K562 (cell line): ENCODE results near the gene NAPB. TPM values are rescaled to one million over a fixed set of nuclear protein-coding genes. Genes with fewer than 3 reads are reported as not detected.

Experiments used
- ATAC-seq: fragments of 200-7000 bp; cut with Tn5 transposase; 3 replicates; pipeline ENCODE4 v1.9.1; 2020; ENCODE audit warnings: moderate library complexity
- BruUV-seq: library from RNA; stranded (reverse); fragments of 400-500 nt; replicated peaks from 2 replicates; lab custom pipeline; 2021; lab: Mats Ljungman, UMichigan
- CTCF ChIA-PET: fragments of 300-600 bp; formaldehyde crosslinking; extraction: SDS; loops from one replicate; lab custom pipeline; 2021; ENCODE audit warnings: low intra/inter-chr PET ratio; lab: Yijun Ruan, JAX
- POLR2A ChIA-PET: fragments of 300-600, 350-650 bp; sonication (Branson Sonifier 250); formaldehyde crosslinking; extraction: SDS; loops from one replicate; lab custom pipeline; 2021; ENCODE audit warnings: antibody characterized with exemption, inconsistent platforms; lab: Yijun Ruan, JAX
- DNase-seq, 4 experiments: peaks; one replicate each; pipeline versions ENCODE4 v3.0.0 to v3.0.0-alpha.2; 2011 to 2018; ENCODE audit warnings: low spot score in 3 of 4, mixed read lengths in 3 of 4; ENCODE audit errors: extremely low read depth in 1 of 4
- FAIRE-seq: peaks from 2 replicates; lab custom pipeline; 2011; peaks lifted over from hg19 to GRCh38; lab: Jason Lieb, UNC
- H2AFZ ChIP-seq: 2 replicates; pipeline ENCODE4 v1.6.0; 2011; ENCODE audit warnings: low read depth, low read length, control low read depth, inconsistent platforms
- H3K27ac ChIP-seq: fragments of 200-600 bp; 3 replicates; pipeline ENCODE4 v1.8.0; 2011; ENCODE audit warnings: low read depth, mild to moderate bottlenecking, control low read depth, inconsistent platforms, low read length, moderate library complexity, mixed read lengths; ENCODE audit errors: extremely low read depth
- H3K27me3 ChIP-seq, 2 experiments: fragments of 300-600 bp in 1 of 2; 2 replicates in 1 of 2; 3 replicates in 1 of 2; pipeline versions ENCODE4 v1.6.0 to v1.8.0; 2011; ENCODE audit warnings: inconsistent platforms in 2 of 2, low read length in 2 of 2, mild to moderate bottlenecking in 1 of 2, mixed read lengths in 1 of 2, moderate library complexity in 1 of 2; ENCODE audit not compliant: control insufficient read depth in 2 of 2, insufficient read depth in 2 of 2
- H3K36me3 ChIP-seq: fragments of 300-600 bp; 3 replicates; pipeline ENCODE4 v1.8.0; 2011; ENCODE audit warnings: mild to moderate bottlenecking, low read length, inconsistent platforms; ENCODE audit not compliant: control insufficient read depth, insufficient read depth
- H3K4me1 ChIP-seq, 2 experiments: fragments of 200-600 bp in 1 of 2; replicated peaks in 1 of 2; 2 replicates in 1 of 2; 3 replicates in 1 of 2; pipeline versions ENCODE4 v1.5.1 to v1.8.0; 2011; ENCODE audit warnings: inconsistent platforms in 2 of 2, low read length in 2 of 2, mild to moderate bottlenecking in 1 of 2, mixed read lengths in 1 of 2, moderate library complexity in 1 of 2; ENCODE audit not compliant: control insufficient read depth in 2 of 2, insufficient read depth in 2 of 2
- H3K4me2 ChIP-seq: 2 replicates; pipeline ENCODE4 v1.6.1; 2011; ENCODE audit warnings: low read length, control low read depth, inconsistent platforms, mixed read lengths; ENCODE audit not compliant: insufficient read depth
- H3K4me3 ChIP-seq: fragments of 200-600 bp; sonication (generic), shearing (Covaris generic); 2 replicates; pipeline ENCODE4 v1.5.1; 2016; ENCODE audit warnings: control low read depth, inconsistent platforms
- H3K79me2 ChIP-seq: fragments of 200-600 bp; 3 replicates; pipeline ENCODE4 v1.8.0; 2011; ENCODE audit warnings: low read length, inconsistent platforms; ENCODE audit not compliant: control insufficient read depth, insufficient read depth
- H3K9ac ChIP-seq, 2 experiments: 2 replicates each; pipeline versions ENCODE4 v1.6.0 to v1.6.1; 2011; ENCODE audit warnings: low read depth in 2 of 2, low read length in 2 of 2, control low read depth in 1 of 2, inconsistent platforms in 1 of 2, mild to moderate bottlenecking in 1 of 2, mixed read lengths in 1 of 2; ENCODE audit not compliant: insufficient read depth in 1 of 2
- H3K9me1 ChIP-seq: one replicate; pipeline ENCODE4 v1.6.0; 2011; ENCODE audit warnings: inconsistent platforms, mild to moderate bottlenecking, low read length, moderate library complexity; ENCODE audit not compliant: control insufficient read depth, insufficient read depth
- H3K9me3 ChIP-seq: replicated peaks from 2 replicates; pipeline ENCODE4 v1.5.1; 2011; ENCODE audit warnings: low read depth, low read length, inconsistent platforms; ENCODE audit not compliant: control insufficient read depth, insufficient read depth
- H4K20me1 ChIP-seq: replicated peaks from 2 replicates; pipeline ENCODE4 v1.6.1; 2011; ENCODE audit warnings: low read length, inconsistent platforms, mixed read lengths; ENCODE audit not compliant: control insufficient read depth, insufficient read depth
- CTBP1 ChIP-seq: fragments of 450-650 bp; IDR thresholded peaks from 2 replicates; pipeline ENCODE4 v1.6.1; 2016; ENCODE audit warnings: borderline replicate concordance
- NFYB ChIP-seq: IDR thresholded peaks from 2 replicates; pipeline ENCODE4 v1.6.1; 2011; ENCODE audit warnings: mild to moderate bottlenecking, moderate library complexity; ENCODE audit not compliant: insufficient read length; ENCODE audit errors: extremely low read depth
- POLR3G ChIP-seq: IDR thresholded peaks from 2 replicates; pipeline ENCODE4 v1.6.1; 2011; ENCODE audit not compliant: insufficient read length, insufficient replicate concordance; ENCODE audit errors: extremely low read depth
- whole genome bisulfite sequencing: fragments of 100-300 bp; shearing (Covaris generic); methylation state at CpG from one replicate; pipeline ENCODE4 v1.1.6; 2016; ENCODE audit warnings: low coverage, mixed read lengths; ENCODE audit not compliant: insufficient coverage; ENCODE audit errors: missing lambda C conversion rate; 5-methylcytosine and 5-hydroxymethylcytosine counted together
- in situ Hi-C: fragments of 300-500 bp; cut with MboI; formaldehyde crosslinking; loops from 4 replicates; pipeline ENCODE4 v1.15.0; 2018; ENCODE audit warnings: inconsistent platforms, mixed read lengths
- intact Hi-C: fragments of 100-400 bp; cut with micrococcal nuclease; formaldehyde crosslinking; loops from 2 replicates; pipeline ENCODE4 v1.14.2; 2022
- polyA plus RNA-seq, 8 experiments: library from polyadenylated mRNA; depleted of rRNA in 4 of 8; stranded (reverse) in 5 of 8; unstranded in 3 of 8; fragments of >200 nt; fragmentation: Nextera tagmentation in 2 of 8; fragmentation: Illumina TruSeq in 1 of 8; extraction: Ambion mirVana in 2 of 8; extraction: Trizol in 1 of 8; gene quantifications; 2 replicates each; pipeline versions ENCODE4 v1.2.1 to v1.2.3, GENCODE V29; 2011 to 2014; ENCODE audit warnings: inconsistent platforms in 1 of 8, missing spikeins in 1 of 8
- total RNA-seq, 7 experiments: library from RNA; depleted of rRNA in 6 of 7; stranded (reverse); fragments of >200 nt in 6 of 7; fragmentation: Illumina TruSeq in 2 of 7; extraction: Trizol in 2 of 7; gene quantifications; 2 replicates each; pipeline versions ENCODE4 v1.2.1 to v1.2.3, GENCODE V29; 2011 to 2021; ENCODE audit warnings: low replicate concordance in 1 of 7
- TF ChIP-seq, protein P1 (sequence below): IDR thresholded peaks from 3 replicates; pipeline ENCODE4 v1.6.1; 2011; ENCODE audit warnings: borderline replicate concordance, mild to moderate bottlenecking; ENCODE audit not compliant: insufficient read length, insufficient read depth
- TF ChIP-seq, protein P2 (sequence below): fragments of 450-650 bp; IDR thresholded peaks from 2 replicates; pipeline ENCODE4 v1.6.1; 2016; ENCODE audit warnings: antibody characterized with exemption

The NAPB gene
- total and polyA plus RNA-seq, 9 of the 15 experiments (the other 6 are each of a cell fraction or from before 2014, with no cell fraction given) = 1.4 to 7.7 (median 5.2) TPM

DNA sequence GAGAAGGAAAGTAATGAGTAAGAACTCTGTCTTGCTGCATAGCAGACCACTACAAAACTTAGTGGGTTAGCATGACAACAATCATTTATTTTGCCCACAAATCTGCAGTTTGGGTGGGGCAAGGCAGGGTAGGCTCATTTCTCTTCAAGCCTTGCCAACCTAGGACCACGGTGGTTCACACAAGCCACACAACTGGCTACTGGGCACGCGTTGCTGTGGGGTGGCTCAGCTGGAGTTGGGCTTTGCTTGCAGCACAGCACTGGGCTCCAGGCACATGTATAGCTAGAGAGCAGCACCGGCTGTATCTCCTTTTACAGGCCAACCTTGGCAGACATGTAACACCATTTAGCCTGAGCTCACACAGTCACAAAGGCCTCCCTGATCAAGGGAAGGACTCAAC, 75.3 kb downstream of the NAPB start:
- CTCF ChIA-PET = no interaction called here
- no TSS peak for BruUV-seq
- ATAC-seq (no peak), DNase-seq (no peak), FAIRE-seq (no peak)
- H3K9me3 ChIP-seq = no peaks in the 10 kb centered on the region
- peaks cover 1% of the 10 kb centered on the region; the same call in 1 of the 2 replicates for H4K20me1 ChIP-seq
- H3K27ac ChIP-seq = no peak overlapping the region
- H3K4me1 ChIP-seq = peaks cover 5 to 10% of the 10 kb centered on the region in 2 experiments; a peak in 4 of 5 replicates
- H2AFZ ChIP-seq = no peak overlapping the region
- no peaks in the 10 kb centered on the region for H3K36me3 ChIP-seq
- H3K9me1 ChIP-seq = no peaks in the 10 kb centered on the region
- no peak for TF ChIP-seq CTBP1
- TF ChIP-seq, protein P1, sequence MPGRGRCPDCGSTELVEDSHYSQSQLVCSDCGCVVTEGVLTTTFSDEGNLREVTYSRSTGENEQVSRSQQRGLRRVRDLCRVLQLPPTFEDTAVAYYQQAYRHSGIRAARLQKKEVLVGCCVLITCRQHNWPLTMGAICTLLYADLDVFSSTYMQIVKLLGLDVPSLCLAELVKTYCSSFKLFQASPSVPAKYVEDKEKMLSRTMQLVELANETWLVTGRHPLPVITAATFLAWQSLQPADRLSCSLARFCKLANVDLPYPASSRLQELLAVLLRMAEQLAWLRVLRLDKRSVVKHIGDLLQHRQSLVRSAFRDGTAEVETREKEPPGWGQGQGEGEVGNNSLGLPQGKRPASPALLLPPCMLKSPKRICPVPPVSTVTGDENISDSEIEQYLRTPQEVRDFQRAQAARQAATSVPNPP = no peak
- TF ChIP-seq, protein P2, sequence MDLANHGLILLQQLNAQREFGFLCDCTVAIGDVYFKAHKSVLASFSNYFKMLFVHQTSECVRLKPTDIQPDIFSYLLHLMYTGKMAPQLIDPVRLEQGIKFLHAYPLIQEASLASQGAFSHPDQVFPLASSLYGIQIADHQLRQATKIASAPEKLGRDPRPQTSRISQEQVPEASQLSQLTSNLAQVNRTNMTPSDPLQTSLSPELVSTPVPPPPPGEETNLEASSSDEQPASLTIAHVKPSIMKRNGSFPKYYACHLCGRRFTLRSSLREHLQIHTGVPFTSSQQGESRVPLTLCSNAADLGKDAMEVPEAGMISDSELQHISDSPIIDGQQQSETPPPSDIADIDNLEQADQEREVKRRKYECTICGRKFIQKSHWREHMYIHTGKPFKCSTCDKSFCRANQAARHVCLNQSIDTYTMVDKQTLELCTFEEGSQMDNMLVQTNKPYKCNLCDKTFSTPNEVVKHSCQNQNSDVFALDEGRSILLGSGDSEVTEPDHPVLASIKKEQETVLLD = no peak
- TF ChIP-seq NFYB = no peak
- TF ChIP-seq POLR3G = no peak
- in situ Hi-C loops (loop anchor here (10.0 kb wide), 1 partner anchor 291 kb away; no protein-coding TSS in a partner anchor), intact Hi-C loops (loop anchor here (10.0 kb wide), 1 partner anchor 291 kb away; no protein-coding TSS in a partner anchor)
- H3K27me3 ChIP-seq = no peaks in the 10 kb centered on the region
- H3K79me2 ChIP-seq = peaks cover 8% of the 10 kb centered on the region
- no peak overlapping the region for H3K4me2 ChIP-seq
- no peak overlapping the region for H3K4me3 ChIP-seq
- H3K9ac ChIP-seq = no peak overlapping the region
- POLR2A ChIA-PET = interaction anchor here (1.3 kb wide), 1 partner anchor 12 kb away, joined by 7 read pairs; no protein-coding TSS in a partner anchor
- 38% methylated on average over 2 of the region's 4 CpGs for WGBS
